GDM1 (cell line): Measurements from ENCODE around the gene ADNP.

Source experiments
- DNase-seq: peaks from one replicate; lab custom pipeline; 2025; lab: John Stamatoyannopoulos, UW

ADNP gene

GRCh38 chr20:50872560-50873425 is 58.4 kb downstream of the ADNP start:
- DNase-seq, result no peak

GRCh38 chr20:50870561-50871161 is 60.6 kb downstream of the ADNP start:
- no peak for DNase-seq

GRCh38 chr20:50868509-50869495 is 62.4 kb downstream of the ADNP start:
- DNase-seq, result no peak

GRCh38 chr20:50867805-50868204 is 63.4 kb downstream of the ADNP start:
- no peak for DNase-seq

GRCh38 chr20:50866831-50867230 is 64.4 kb downstream of the ADNP start:
- no peak for DNase-seq

GRCh38 chr20:50866036-50866685 is 65.1 kb downstream of the ADNP start:
- no peak for DNase-seq

- DNase-seq, result no peak
Measured at GRCh38 chr20:50865591-50865990, 65.6 kb downstream of the ADNP start.

- no peak for DNase-seq
Measured at GRCh38 chr20:50865114-50865513, 66.1 kb downstream of the ADNP start.

GRCh38 chr20:50862546-50862945 is 68.7 kb downstream of the ADNP start:
- DNase-seq, result no peak

- DNase-seq, result no peak
Measured at GRCh38 chr20:50861012-50861411, 70.2 kb downstream of the ADNP start.

GRCh38 chr20:50859161-50859560 is 72.1 kb downstream of the ADNP start:
- DNase-seq, result no peak

GRCh38 chr20:50858525-50858924 is 72.7 kb downstream of the ADNP start:
- DNase-seq, result no peak

- DNase-seq, result no peak
Measured at GRCh38 chr20:50857348-50857747, 73.9 kb downstream of the ADNP start.

- no peak for DNase-seq
Measured at GRCh38 chr20:50856475-50857041, 74.7 kb downstream of the ADNP start.

- DNase-seq, result no peak
Measured at GRCh38 chr20:50855498-50856474, 75.5 kb downstream of the ADNP start.

- no peak for DNase-seq
Measured at GRCh38 chr20:50854506-50855249, 76.6 kb downstream of the ADNP start.

- no peak for DNase-seq
Measured at GRCh38 chr20:50852085-50852484, 79.2 kb downstream of the ADNP start.

GRCh38 chr20:50850721-50851286 is 80.4 kb downstream of the ADNP start:
- DNase-seq, result no peak
